Stimulated activated CD4-positive, alpha-beta T cell treated with anti-CD3 and anti-CD28 coated beads, Interleukin-1b, Interleukin-23, amount 100 ng/mL, for 4 hours (primary cell): ENCODE measurements around the gene RPA3.
A peak's percentile ranks its signal among the peaks of the same experiment; 100 is the strongest.

Source experiments
- DNase-seq, 2 donors: peaks; one replicate each; pipeline ENCODE4 v3.0.0-alpha.2; 2020; ENCODE audit warnings: low read depth in 2 of 2

RPA3 gene

GRCh38 chr7:7653593-7654187 lies 64.7 kb downstream of the RPA3 start:
- DNase-seq = no peak

GRCh38 chr7:7652798-7653540 lies 65.4 kb downstream of the RPA3 start:
- DNase-seq = no peak

GRCh38 chr7:7651479-7651878 lies 66.9 kb downstream of the RPA3 start:
- DNase-seq = no peak

GRCh38 chr7:7650682-7651206 lies 67.7 kb downstream of the RPA3 start:
- DNase-seq = no peak

GRCh38 chr7:7647495-7648036 lies 70.8 kb downstream of the RPA3 start:
- DNase-seq = no peak

- no peak for DNase-seq
These were observed 76.3 kb downstream of the RPA3 start for GRCh38 chr7:7642081-7642480.

- DNase-seq = no peak
These were observed 77.2 kb downstream of the RPA3 start for GRCh38 chr7:7641129-7641663.

GRCh38 chr7:7640221-7641128 lies 77.9 kb downstream of the RPA3 start, which contains the start of gene UMAD1:
TSS of gene UMAD1 (plus strand) at chr7:7640752. CDS start at chr7:7673372, 32,620 bp downstream.
- DNase-seq = peak; percentile 87 to 95

GRCh38 chr7:7639847-7640220 lies 78.6 kb downstream of the RPA3 start:
- DNase-seq = peak; percentile 24 to 45

- DNase-seq = no peak
These were observed 79.0 kb downstream of the RPA3 start for GRCh38 chr7:7639421-7639820.

GRCh38 chr7:7630626-7631329 lies 87.6 kb downstream of the RPA3 start:
- no peak for DNase-seq

- DNase-seq = no peak
These were observed 89.9 kb downstream of the RPA3 start for GRCh38 chr7:7628476-7628875.

- no peak for DNase-seq
These were observed 97.7 kb downstream of the RPA3 start for GRCh38 chr7:7620644-7621210.

- no peak for DNase-seq
These were observed 98.2 kb downstream of the RPA3 start for GRCh38 chr7:7620236-7620635.

- no peak for DNase-seq
These were observed 100.0 kb downstream of the RPA3 start for GRCh38 chr7:7618410-7618809.

GRCh38 chr7:7617550-7617949 lies 100.9 kb downstream of the RPA3 start:
- DNase-seq = no peak

- no peak for DNase-seq
These were observed 104.2 kb downstream of the RPA3 start for GRCh38 chr7:7614018-7614741.

- DNase-seq = no peak
These were observed 105.2 kb downstream of the RPA3 start for GRCh38 chr7:7613210-7613609.

GRCh38 chr7:7612519-7612918 lies 105.9 kb downstream of the RPA3 start:
- DNase-seq = no peak

GRCh38 chr7:7609330-7609729 lies 109.1 kb downstream of the RPA3 start:
- no peak for DNase-seq
